T-helper 2 cell treated with Interferon-gamma antibody and Interleukin-4, amounts not matched to agents 100 ng/mL and 5 ng/mL, for 36 hours (primary cell): ENCODE results near the gene PSMA8. TPM values are rescaled to one million over a fixed set of nuclear protein-coding genes. Genes with fewer than 3 reads are reported as not detected.
"Not testable (repeated sequence)": the region's sequence is repeated elsewhere in the genome, so short reads cannot be mapped to it uniquely, and the experiment has no call there.

Source experiments
- intact Hi-C: fragments of 100-400 bp; cut with micrococcal nuclease; formaldehyde crosslinking; loops from one replicate; pipeline ENCODE4 v1.15.1; 2023
- total RNA-seq: library from RNA; stranded (reverse); gene quantifications from 2 replicates; pipeline ENCODE4 v1.2.3, GENCODE V29; 2022

The PSMA8 gene
- total RNA-seq, 1 donor from 2014 or later: 1.6 TPM

DNA sequence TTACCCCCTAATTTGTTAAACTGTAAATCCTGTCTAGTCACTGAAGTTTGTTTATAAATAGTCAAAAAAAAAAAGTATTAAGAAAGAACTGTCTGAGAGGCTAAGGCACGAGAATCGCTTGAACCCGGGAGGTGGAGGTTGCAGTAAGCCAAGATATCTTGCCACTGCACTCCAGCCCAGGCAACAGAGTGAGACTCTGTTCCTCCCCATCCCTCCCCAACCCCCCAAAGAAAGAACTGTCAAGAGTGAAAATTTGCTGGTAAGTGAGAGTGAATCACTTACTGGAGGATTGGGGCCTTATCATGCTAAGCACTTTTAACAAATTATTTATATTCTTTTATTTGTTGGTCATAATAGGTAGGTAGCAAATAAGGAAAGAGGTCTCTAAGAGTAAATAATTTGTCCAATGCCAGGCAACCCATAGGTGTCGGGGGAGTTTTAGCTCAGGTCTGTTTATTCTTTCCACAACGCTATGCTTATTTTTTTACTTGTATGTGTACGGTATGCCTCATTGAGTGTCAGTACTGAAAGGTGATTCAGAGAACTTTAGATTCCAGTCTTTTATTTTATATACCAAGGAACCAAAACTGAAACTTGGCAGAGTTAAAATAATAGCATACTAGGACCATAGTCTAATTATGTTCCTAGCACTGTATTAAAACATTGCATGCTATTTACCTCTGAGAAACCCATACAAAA is 95.0 kb downstream of the PSMA8 start:
- intact Hi-C loops: no loop called here

DNA sequence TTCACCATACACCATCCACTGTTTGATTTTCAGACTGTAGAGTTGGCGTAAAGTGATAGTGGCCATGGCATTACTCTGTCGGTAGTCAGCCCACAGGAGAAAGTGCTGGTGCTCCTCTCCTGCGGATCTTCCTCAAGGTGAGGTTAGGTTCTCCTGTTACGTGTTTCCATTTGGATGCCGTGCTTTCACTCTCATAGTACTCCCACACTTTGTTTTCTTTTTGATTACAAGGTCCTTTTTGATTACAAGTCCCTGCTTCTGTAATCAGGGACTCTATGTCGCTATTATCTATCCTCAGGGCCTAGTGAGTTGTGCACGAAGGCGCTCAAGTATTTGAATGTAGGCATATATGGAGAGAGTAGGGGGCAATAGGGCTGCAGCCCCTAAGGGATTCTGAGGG is 96.8 kb downstream of the PSMA8 start:
- intact Hi-C loops: no loop called here

DNA sequence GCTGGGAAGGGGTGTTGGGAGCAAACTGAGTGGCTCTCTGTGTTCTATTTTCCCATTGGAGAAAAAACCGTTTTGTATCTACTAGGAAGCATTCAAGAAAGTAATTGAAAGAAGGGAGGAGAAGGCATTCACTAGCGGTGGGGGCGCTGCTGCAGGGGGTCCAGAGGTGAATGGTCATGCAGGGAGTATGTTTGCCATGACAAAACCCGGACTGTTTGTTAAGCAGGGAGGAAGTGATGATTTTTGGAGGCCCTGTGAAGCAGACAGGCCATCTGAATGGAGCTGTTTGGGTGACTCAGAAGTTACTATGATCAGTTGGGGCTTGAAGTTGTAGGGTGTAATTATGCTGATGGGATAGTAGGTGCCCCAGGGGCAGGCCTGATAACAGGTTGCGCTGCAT is 99.5 kb downstream of the PSMA8 start:
- intact Hi-C loops: no loop called here

DNA sequence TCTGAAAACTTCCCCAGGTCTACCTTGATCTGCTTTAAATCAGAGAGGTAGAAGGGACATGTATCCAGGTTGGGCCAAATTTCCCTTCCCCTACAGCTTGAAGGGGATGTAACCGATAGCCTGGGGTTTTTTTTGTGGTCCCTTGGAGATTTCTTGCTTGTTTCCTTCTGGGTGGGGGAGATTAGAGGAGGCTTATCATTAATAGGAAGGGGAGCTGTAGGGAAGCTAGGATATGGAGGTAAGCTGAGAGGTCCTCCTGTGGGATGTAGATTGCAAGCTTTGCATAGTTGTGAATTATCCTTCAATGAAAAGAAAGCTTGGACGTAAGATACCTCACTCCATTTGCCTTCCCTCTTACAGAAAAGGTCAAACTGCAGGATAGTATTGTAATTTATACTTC is 103.7 kb downstream of the PSMA8 start:
- intact Hi-C loops: not testable (repeated sequence)

DNA sequence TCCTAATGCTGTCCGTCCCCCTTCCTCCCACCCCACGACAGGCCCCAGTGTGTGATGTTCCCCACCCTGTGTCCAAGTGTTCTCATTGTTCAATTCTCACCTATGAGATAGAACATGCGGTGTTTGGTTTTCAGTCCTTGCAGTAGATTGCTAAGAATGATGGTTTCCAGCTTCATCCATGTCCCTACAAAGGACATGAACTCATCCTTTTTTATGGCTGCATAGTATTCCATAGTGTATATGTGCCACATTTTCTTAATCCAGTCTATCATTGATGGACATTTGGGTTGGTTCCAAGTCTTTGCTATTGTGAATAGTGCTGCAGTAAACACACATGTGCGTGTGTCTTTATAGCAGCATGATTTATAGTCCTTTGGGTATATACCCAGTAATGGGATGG is 105.0 kb downstream of the PSMA8 start:
- intact Hi-C loops: not testable (repeated sequence)

DNA sequence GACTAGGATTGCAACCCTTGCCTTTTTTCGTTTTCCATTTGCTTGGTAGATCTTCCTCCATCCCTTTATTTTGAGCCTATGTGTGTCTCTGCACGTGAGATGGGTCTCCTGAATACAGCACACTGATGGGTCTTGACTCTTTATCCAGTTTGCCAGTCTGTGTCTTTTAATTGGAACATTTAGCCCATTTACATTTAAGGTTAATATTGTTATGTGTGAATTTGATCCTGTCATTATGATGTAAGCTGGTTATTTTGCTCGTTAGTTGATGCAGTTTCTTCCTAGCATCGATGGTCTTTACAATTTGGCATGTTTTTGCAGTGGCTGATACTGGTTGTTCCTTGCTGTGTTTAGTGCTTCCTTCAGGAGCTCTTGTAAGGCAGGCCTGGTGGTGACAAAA is 108.7 kb downstream of the PSMA8 start:
- intact Hi-C loops: not testable (repeated sequence)

Other genes with a start within 250 kb of the PSMA8 start
- gene SS18, start 43.3 kb upstream of the PSMA8 start, total RNA-seq: 76.0 and 77.8 TPM in 2 replicates
- gene TAF4B, start 92.6 kb downstream of the PSMA8 start, total RNA-seq: 10.1 and 10.4 TPM in 2 replicates